Heart left ventricle (tissue), 16 donors: Measurements from ENCODE around the gene GTF2A1. TPM values are rescaled to one million over a fixed set of nuclear protein-coding genes. Genes with fewer than 3 reads are reported as not detected.
"Not testable (repeated sequence)": the region's sequence is repeated elsewhere in the genome, so short reads cannot be mapped to it uniquely, and the experiment has no call there.

Source experiments
- ATAC-seq, 4 donors: fragments of 200-7000 bp; cut with Tn5 transposase; one replicate each; pipeline ENCODE4 v1.9.1; 2020 to 2022; ENCODE audit warnings: moderate library complexity in 4 of 4, mild to moderate bottlenecking in 3 of 4, moderate number of reproducible peaks in 1 of 4
- DNase-seq, 5 donors: peaks; one replicate each; pipeline ENCODE4 v3.0.0-alpha.2; 2020
- H3K27ac ChIP-seq, 12 donors: fragments of 200-600 bp; sonication (generic) in 4 of 12; one replicate each; pipeline versions ENCODE4 v1.5.0 to v1.8.0; 2016 to 2022; ENCODE audit warnings: mild to moderate bottlenecking in 2 of 12
- H3K27me3 ChIP-seq, 9 donors: fragments of 200-600 bp; sonication (generic) in 2 of 9; one replicate each; pipeline versions ENCODE4 v1.5.1 to v1.8.0; 2016 to 2022; ENCODE audit warnings: mild to moderate bottlenecking in 3 of 9
- H3K36me3 ChIP-seq, 9 donors: fragments of 200-600 bp; sonication (generic) in 2 of 9; one replicate each; pipeline versions ENCODE4 v1.5.0 to v1.8.0; 2018 to 2022; ENCODE audit warnings: mild to moderate bottlenecking in 2 of 9
- H3K4me1 ChIP-seq, 12 donors: fragments of 200-600 bp; sonication (generic) in 4 of 12; one replicate each; pipeline versions ENCODE4 v1.5.0 to v1.8.0; 2016 to 2022; ENCODE audit warnings: mild to moderate bottlenecking in 3 of 12
- H3K4me3 ChIP-seq, 12 donors: fragments of 200-600 bp; sonication (generic) in 4 of 12; one replicate each; pipeline versions ENCODE4 v1.5.0 to v1.8.0; 2017 to 2022; ENCODE audit warnings: mild to moderate bottlenecking in 9 of 12, moderate library complexity in 4 of 12
- H3K9me3 ChIP-seq, 12 donors: fragments of 200-600 bp; sonication (generic) in 4 of 12; one replicate each; pipeline versions ENCODE4 v1.5.0 to v1.8.0; 2016 to 2022; ENCODE audit warnings: mild to moderate bottlenecking in 1 of 12
- CTCF ChIP-seq, 12 donors: fragments of 200-600 bp; sonication (generic) in 4 of 12; IDR thresholded peaks; one replicate each; pipeline versions ENCODE4 v1.5.0 to v1.8.0; 2018 to 2022; ENCODE audit warnings: antibody characterized with exemption in 12 of 12, mild to moderate bottlenecking in 5 of 12
- POLR2A ChIP-seq, 2 donors: fragments of 450-650 bp; IDR thresholded peaks; one replicate each; pipeline ENCODE4 v1.6.1; 2017; ENCODE audit warnings: antibody characterized with exemption in 2 of 2, mild to moderate bottlenecking in 2 of 2, moderate library complexity in 2 of 2
- WGBS, 4 donors: extraction: QIAGEN DNeasy Blood & Tissue Kit in 2 of 4; methylation state at CpG; one replicate each; pipeline versions ENCODE4 v1.1.5 to v1.1.7; 2013 to 2018; 5-methylcytosine and 5-hydroxymethylcytosine counted together
- intact Hi-C, 10 donors: fragments of 100-400 bp; cut with DNase I; formaldehyde crosslinking; loops; one replicate each; pipeline versions ENCODE4 v1.11.1 to v1.14.2; 2022
- polyA plus RNA-seq, 2 donors: library from polyadenylated mRNA; stranded (reverse); fragments of 200-250 nt; gene quantifications; one replicate each; pipeline ENCODE4 v1.2.3, GENCODE V29; 2013
- total RNA-seq, 9 donors: library from RNA; depleted of rRNA in 2 of 9; stranded (reverse); fragments of >200 nt in 2 of 9; fragmentation: NEBNext Ultra II Directional in 3 of 9; extraction: Animal tissue kit (Norgen Biotek cat#: 25700) in 3 of 9; gene quantifications; one replicate each; pipeline versions ENCODE4 v1.1.0 to v1.2.4, GENCODE V29; 2016 to 2023
- donor health status: ischemic (EF 13 %, LVEDD 7.1; RV severe dilation, severe dysfunction).
- donor health status: healthy with polysubstance abuse.
- donor health status: DM: no; HTN: yes; CAD: no.
- donor health status: DM: no; HTN: no; CAD: no.
- donor health status: ischemic (EF 25% LVEDD 6.9; RV normal size, moderate dysfunction).
- donor health status: ischemic (EF 25% LVEDD 5.7; RV mildly dilated, moderate dysfunction).
- donor health status: healthy.
- donor health status: DM: yes; HTN: yes; CAD: no.
- donor health status: ischemic (EF 35%, LVEDD 5.7; RV mildly dilated, moderate dysfunction).
- donor health status: nonischemic (EF 11% LVEDD 7.7; RV severe dilation, severe dysfunction).
- donor health status: DM: yes; HTN: yes; CAD: no.
- donor health status: PGD.
- donor health status: ischemic (EF 29% LVEDD 5.4; RV normal size, mild dysfunction).
- donor health status: nonischemic (EF 23%, LVEDD 6.1; RV moderate dilation, normal function).

Gene GTF2A1
- total and polyA plus RNA-seq, 11 donors, result 3.4 to 31.3 (median 19.7) TPM

GRCh38 chr14:81233615-81234014 is 12.9 kb upstream of the GTF2A1 start:
- no peaks in the 10 kb centered on the region for H3K4me1 ChIP-seq
- no peaks in the 10 kb centered on the region for H3K36me3 ChIP-seq
- TF ChIP-seq POLR2A (IDR thresholded peaks at IDR 0.05), result no peak
- no peak for TF ChIP-seq CTCF (IDR thresholded peaks at IDR 0.05)
- H3K27ac ChIP-seq, result no peak overlapping the region
- no peak for DNase-seq
- ATAC-seq, result no peak
- intact Hi-C loops, result no loop called here
- 85 to 100% (median 90%) methylated on average over 1 of the region's 1 CpG for WGBS, 4 donors
- H3K27me3 ChIP-seq, result no peaks in the 10 kb centered on the region
- no peaks in the 10 kb centered on the region for H3K9me3 ChIP-seq
- no peak overlapping the region for H3K4me3 ChIP-seq

- WGBS, 4 donors, result 81 to 97% (median 95%) methylated on average over 1 of the region's 1 CpG
- no peaks in the 10 kb centered on the region for H3K36me3 ChIP-seq
- H3K4me1 ChIP-seq, result no peaks in the 10 kb centered on the region
- ATAC-seq (no peak), DNase-seq (no peak)
- TF ChIP-seq POLR2A (IDR thresholded peaks at IDR 0.05) (no peak), CTCF (IDR thresholded peaks at IDR 0.05) (no peak)
- H3K27ac ChIP-seq, result no peak overlapping the region
- no peak overlapping the region for H3K4me3 ChIP-seq
- no peaks in the 10 kb centered on the region for H3K27me3 ChIP-seq
- intact Hi-C loops, result no loop called here
- H3K9me3 ChIP-seq, result no peaks in the 10 kb centered on the region
Observed at GRCh38 chr14:81231540-81231939, 10.8 kb upstream of the GTF2A1 start.

- intact Hi-C loops, result no loop called here
- WGBS, 4 donors, result 93 to 98% (median 96%) methylated on average over 1 of the region's 1 CpG
- H3K4me3 ChIP-seq, result no peak overlapping the region
Observed at GRCh38 chr14:81224222-81224621, 3.5 kb upstream of the GTF2A1 start.

GRCh38 chr14:81223788-81224187 is 3.0 kb upstream of the GTF2A1 start:
- H3K9me3 ChIP-seq, H3K36me3 ChIP-seq, ATAC-seq, H3K27me3 ChIP-seq, intact Hi-C loops, H3K27ac ChIP-seq, H3K4me3 ChIP-seq, DNase-seq: not testable (repeated sequence)
- 95 to 97% (median 97%) methylated on average over 7 of the region's 7 CpGs for WGBS, 4 donors
- peaks cover 0 to 11% (median 7%) of the 10 kb centered on the region in 12 donors for H3K4me1 ChIP-seq

More at GRCh38 chr14:81224222-81224621, 3.5 kb upstream of the GTF2A1 start:
- TF ChIP-seq POLR2A (IDR thresholded peaks at IDR 0.05) (no peak), CTCF (IDR thresholded peaks at IDR 0.05) (no peak)
- Histone ChIP-seq H3K27me3 (no peaks in the 10 kb centered on the region), H3K36me3 (no peaks in the 10 kb centered on the region), H3K9me3 (no peaks in the 10 kb centered on the region), H3K27ac (no peak overlapping the region), H3K4me1 (peaks cover 0 to 9% (median 5%) of the 10 kb centered on the region in 12 donors)
- DNase-seq, result no peak
- ATAC-seq, result no peak

- H3K9me3 ChIP-seq, result no peaks in the 10 kb centered on the region
- no peaks in the 10 kb centered on the region for H3K36me3 ChIP-seq
- 97 to 100% (median 98%) methylated on average over 2 of the region's 2 CpGs for WGBS, 4 donors
- no peak for ATAC-seq
- TF ChIP-seq CTCF (IDR thresholded peaks at IDR 0.05) (no peak), POLR2A (IDR thresholded peaks at IDR 0.05) (no peak)
- H3K4me3 ChIP-seq, result no peak overlapping the region
- intact Hi-C loops, result no loop called here
- no peak for DNase-seq
- peak overlapping the region in 1 of 12 donors; percentile 97 for H3K27ac ChIP-seq
- H3K27me3 ChIP-seq, result no peaks in the 10 kb centered on the region
- H3K4me1 ChIP-seq, result peaks cover 0 to 22% (median 16%) of the 10 kb centered on the region in 12 donors
Observed at GRCh38 chr14:81222691-81223090, 1.9 kb upstream of the GTF2A1 start.
